Activated effector memory CD4-positive, alpha-beta T cell treated with Interleukin-2 at 50 U/mL for 16 hours (primary cell): ENCODE data around the gene ADAMTS2.

Source experiments
- DNase-seq: peaks from one replicate; pipeline ENCODE4 v3.0.0-alpha.2; 2020

Gene ADAMTS2

DNA sequence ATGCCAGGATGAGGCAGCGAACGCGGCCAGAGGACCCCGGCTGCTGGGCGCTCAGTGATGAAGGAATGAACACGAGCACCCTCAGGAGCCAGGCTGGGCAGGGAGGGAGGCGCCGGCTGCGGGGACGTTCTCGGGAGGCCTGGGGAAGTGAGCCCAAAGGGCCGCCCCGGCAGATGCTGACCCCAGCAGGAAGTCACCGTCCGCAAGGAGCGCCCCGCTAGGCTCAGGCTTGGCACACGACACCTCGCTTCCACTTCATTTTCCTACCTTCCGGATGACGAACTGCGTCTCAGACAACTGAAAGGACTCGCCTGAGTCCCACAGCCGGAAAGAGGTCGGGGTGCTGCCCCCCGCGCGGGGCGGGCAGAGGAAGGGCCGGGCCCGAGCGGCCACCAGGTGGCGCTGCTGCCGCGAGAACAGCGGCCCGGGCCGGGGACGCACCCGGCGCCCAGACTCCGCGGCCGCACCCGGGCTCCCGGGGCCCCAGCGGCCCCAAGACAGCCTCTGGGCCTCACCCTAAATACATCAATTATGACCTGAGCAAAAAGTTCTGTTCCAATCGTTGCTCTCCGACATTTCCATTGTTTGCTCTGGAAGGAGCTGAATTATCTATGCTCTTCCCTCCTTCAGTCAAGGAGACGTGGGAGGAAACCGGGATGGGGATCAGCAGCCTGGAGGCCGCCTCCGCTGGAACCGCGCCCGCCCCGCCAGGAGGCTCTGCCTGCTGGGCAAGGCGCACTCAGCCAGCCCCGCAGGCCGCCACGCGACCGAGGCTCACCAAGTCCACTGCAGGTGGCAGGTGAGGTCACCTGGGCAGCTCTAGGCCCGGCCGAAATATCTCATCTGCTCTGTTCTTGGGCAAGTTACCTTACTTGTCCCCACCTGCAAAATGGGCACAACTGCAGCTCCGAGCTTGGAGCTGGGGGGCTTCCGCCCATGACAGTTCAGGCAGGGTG lies 178.1 kb downstream of the ADAMTS2 start:
- DNase-seq: peak; percentile 21

DNA sequence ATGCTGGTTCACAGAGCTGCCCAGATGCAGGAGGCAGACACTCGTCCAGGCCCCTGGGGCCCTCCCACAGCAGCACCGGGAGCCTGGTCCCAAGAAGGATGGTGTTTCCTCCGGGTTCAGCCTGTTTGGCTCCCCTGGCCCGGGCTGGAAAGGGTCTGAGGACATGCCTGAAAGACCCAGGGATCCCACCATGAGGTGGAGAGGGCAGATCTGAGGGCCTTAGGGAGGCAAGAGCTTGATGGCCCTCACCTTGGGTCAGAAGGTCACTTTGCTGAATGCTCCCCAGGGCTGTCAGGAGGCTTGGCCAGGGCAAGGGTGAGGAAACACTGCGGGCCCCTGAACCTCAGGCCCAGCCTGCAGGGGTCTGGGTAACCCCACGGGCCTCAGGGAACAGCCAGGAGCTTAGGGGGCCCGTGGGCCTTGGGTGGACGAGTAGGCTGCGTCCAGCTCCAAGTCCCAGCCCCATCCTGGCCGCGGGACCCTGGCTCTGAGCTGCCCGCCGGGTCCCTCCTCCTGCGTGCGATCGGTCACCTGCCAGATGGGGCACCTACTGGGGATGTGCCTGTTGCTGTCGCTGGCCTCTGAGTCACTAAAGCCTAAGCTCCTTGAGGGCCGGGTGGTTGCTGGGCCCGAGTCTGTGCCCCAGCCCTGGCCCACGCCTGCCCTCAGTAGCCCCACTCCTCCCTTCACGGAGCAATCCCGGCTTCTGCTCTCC lies 178.9 kb downstream of the ADAMTS2 start:
- DNase-seq: no peak

GRCh38 chr5:179165421-179166170 lies 179.7 kb downstream of the ADAMTS2 start:
- DNase-seq: no peak

GRCh38 chr5:179164331-179165311 lies 180.6 kb downstream of the ADAMTS2 start:
- DNase-seq: no peak

DNA sequence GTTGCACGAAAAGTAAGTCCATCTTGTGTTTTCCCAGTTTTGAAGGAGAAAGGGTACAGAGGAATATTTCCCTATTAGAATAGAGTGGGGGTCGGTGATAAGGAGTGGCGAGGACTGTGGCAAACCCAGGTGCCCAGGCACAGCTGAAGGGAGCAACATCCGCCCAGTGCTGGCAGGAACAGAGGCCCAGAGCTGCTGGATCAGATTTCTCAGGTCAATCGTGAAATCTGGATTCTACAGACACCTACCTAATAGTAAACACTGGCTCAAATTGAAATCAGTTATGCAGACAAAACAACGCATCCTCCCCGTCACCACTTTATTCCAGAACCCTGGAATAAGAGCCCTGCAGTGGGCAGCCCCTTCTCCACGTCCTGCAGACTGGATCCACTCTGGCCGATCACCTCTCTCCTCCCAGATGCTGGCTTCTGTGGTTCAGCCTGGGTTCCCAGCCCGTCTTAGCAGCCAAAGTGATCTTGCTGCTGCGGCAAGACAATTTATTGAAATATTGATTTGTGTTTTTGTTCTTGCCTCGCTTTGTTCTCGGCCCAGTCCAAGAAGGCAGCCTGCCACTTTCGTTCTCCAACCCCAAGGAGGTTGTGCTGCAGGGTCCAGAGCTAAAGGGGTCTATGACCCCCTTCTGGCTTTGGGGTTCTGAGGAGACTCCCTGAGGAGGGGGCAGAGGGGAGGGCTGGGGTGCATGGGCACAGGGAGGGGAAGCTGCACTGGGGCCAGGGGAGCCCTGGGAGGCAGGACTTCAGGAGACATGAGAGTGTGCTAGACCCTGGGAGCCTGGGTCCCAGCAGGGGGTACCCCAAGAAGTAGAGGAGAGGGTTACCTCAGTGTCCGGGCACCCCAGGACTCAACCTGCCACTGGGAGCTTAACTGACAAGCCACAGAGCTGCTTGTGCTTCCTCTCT lies 181.8 kb downstream of the ADAMTS2 start:
- no peak for DNase-seq

- no peak for DNase-seq
Observed at GRCh38 chr5:179162351-179163235, 182.7 kb downstream of the ADAMTS2 start.

DNA sequence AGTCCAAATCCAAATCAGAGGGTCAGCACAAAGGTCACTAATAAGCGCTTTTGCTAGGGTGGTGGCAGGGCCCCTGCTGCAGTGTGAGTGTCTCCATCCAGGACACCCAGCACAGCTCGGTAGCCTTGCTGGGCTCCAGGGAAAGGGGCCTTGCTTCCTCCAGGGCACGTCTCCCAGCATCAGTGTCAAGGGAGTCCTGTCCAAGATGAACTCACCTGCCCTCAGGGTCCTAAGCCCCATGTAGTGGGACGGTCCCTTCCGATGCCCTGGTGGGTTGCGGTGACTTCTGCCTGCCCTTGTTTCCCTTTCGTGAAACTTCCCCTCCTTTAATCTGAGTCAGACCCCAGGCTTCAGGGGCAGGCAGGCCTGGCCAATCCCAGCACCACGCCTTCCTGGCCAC lies 183.4 kb downstream of the ADAMTS2 start:
- DNase-seq: no peak

DNA sequence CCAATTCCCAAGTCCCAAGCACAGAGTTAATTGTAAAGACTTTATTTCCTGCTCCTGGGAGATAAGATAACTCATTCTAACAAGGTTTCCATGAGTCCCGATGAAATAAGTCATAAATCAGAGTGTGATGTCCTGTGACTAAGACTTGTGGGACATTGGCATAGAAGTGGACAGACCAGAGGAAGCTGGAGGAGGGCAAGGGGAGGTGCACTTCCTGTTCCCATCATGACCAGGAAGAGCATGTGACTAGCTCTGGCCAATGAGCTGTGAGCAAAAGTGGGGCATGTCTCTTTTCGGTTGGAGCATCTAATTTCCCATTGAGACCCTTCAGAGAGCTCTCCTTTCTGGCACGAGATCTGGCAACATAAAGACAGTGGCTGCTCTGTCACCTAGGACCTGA lies 184.7 kb downstream of the ADAMTS2 start:
- no peak for DNase-seq

DNA sequence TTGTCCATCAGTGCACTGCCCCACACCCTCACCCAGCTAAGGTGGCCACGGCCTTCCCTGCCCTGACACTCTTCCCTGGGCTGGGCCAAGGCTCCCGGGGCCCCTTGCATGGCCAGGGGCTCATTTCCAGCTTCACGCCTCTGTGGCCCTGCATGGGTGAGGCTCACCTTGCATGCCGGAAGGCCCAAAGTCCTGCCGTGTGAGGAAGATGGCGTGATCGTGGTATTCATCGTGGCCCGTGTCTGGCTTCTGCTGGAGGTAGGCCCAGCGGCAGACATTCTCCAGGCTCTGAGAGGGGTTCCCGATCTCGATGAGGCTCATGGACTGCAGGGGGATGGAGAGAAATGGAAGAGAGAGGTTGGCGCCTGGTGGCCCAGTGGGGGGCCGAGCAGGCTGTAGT lies 186.7 kb downstream of the ADAMTS2 start:
- no peak for DNase-seq

- no peak for DNase-seq
Observed at GRCh38 chr5:179154991-179155955, 190.0 kb downstream of the ADAMTS2 start.

GRCh38 chr5:179154346-179154990 lies 190.8 kb downstream of the ADAMTS2 start:
- DNase-seq: no peak

DNA sequence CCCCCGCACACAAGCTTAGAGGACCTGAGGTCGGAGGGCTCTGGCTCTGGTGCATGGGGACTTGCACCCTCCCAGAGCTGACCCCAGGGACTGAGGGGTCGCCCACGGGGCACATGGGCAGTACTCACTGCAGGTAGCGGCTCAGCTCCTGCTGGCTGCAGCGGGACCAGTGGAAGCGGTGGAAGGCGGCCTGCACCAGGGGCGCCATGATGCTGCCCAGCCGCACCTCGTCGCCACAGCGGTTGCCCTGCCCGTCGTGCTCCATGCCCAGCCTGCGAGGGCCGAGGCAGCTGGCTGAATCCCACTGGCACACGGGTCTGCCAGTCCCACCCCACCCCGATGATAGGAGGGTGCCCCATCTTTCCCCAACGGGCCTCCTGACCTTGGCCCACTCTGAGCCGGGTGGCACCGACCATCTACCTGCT lies 191.3 kb downstream of the ADAMTS2 start:
- no peak for DNase-seq

DNA sequence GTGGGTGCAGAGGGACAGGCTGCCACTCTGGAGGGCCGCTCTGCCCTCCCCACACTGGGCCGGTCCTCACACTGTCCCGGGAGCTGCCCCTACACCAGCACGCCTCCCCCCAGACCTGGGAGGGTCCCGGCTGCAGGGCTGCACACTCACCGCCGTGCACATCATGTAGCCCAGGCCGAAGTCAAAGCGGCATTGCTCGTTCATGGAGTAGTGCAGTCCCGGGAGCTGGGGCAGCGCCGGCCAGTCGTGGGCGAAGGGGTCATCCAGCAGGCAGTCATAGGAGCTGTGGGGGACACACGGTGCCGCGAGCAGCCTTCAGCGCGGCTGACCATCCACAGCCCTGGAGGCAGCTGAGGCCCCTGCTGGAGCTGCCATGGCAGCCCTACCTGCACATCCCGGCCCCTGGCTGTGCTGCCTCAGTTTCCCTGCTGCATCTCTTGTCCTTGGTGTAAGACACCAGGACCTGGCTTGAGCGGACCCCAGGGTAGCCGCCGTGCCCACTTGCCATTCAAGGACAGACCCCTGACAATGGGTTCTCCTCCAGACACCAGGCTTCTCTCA lies 191.8 kb downstream of the ADAMTS2 start:
- no peak for DNase-seq

DNA sequence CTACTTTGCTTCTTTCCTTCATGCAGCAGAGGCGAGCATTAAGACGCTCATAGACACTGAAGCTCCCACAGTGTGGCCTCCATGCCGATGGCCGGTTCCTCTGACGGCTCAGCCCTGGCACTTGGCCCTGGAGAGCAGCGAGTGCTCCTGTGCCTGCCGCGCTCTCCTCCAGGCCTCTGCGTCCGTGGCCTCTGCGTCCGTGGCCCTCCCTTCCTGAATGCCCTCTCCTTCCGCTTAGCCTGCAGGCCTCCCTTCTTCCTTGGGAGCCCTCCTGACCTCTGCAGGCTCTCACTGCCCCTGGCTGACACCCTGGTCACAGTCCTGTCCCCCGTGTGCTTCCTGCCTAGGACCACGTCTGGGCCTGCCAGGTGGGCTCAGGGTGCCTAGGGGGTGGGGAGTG lies 192.3 kb downstream of the ADAMTS2 start:
- no peak for DNase-seq

DNA sequence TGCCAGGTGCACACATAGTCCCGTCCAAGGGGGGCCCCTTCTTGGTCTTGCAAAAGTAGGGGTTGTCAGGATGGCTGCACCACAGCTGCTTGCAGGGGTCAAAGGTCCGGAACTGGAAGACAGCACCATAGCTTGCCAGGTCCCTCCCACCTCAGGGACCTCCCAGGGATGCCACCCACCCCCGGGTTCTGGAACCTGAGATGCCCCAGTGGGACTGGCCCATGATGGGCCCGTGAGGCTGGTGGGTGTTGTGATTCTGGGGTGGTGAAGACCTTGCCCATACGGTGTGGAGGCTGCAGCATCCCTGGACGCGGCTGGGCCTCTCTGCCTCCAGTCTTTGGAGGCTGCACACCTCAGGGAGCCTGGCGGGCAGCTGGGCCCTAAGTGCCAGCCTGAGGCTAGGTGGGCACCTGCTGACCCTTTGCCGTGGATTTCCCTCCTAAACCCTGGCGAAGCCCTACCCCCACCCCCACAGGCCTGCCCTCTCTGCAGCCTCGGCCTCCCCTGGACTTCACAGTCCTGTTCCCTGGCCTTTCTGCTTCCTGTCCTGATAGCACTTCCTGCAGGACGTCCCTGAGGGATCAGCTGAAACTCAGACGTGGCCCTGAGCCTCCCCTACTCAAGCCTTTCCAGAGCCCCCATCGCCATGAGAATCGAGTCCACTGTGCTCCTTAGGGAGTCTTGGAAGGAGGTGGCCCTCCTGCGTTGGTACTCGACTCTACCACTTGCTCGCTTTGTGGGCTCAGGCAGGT lies 192.9 kb downstream of the ADAMTS2 start:
- DNase-seq: no peak

DNA sequence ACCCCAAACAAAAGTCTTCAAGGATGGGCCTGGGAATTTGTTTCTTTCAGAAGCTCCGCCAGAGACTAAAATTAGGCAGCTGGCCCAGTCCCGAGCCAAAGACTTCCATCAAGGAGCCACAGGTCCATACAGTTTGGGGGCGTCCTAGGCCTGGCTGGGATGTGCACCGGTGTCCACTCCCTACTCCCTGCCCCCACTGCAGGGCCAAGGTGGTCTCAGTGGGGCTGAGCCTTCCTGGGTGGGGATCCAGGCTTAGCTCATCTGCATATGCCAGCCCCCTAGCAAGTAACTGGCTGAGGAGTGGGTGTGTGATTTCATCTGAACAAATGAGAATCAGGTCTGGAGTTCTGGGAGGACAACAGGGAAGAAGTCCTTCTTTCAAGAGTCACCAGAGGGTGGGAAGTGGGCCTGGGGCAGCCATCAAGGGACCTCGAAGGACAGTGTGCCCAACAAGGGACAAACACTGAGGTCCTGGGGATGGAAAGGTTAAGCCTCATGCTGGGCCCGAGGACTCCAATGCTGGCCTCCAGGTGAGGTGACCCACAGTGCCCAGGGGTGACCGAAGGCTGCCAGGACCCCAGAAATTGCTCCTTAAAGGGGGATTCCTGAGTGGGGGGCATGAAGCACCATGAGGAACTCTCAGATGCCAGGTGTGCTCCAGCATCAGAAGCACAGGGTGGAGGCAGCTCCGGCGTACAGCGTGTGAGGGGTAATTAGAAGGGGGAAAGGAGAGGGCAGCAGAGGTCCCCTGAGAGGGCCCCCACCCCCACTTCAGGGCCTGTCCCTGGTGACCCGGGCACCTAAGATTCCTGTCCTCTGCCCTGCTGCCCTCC lies 193.8 kb downstream of the ADAMTS2 start:
- no peak for DNase-seq
